ENCODE data around the gene HLA-DMA. TPM values are rescaled to one million over a fixed set of nuclear protein-coding genes. Genes with fewer than 3 reads are reported as not detected.
A peak's percentile ranks its signal among the peaks of the same experiment; 100 is the strongest.

The HLA-DMA gene
- total RNA-seq, 1 experiment from 2014 or later, result 22.1 TPM

GRCh38 chr6:32989368-32989767, 36.5 kb upstream of the HLA-DMA start:
- CTCF ChIA-PET, result interaction anchor here (0.6 kb wide), 1 partner anchor 419 kb away, joined by 3 read pairs; no protein-coding TSS in a partner anchor
- H3F3A ChIP-seq (ENCODE audit: insufficient read depth, low read depth), result peaks cover 3% of the 10 kb centered on the region; the same call in 1 of the 2 replicates
- intact Hi-C loops (cut with micrococcal nuclease; ENCODE audit: unreplicated experiment), result no loop called here
- no peak overlapping the region for H3K27ac ChIP-seq
- no peaks in the 10 kb centered on the region for H3K36me3 ChIP-seq (ENCODE audit: low read depth)
- H3K9me3 ChIP-seq (ENCODE audit: insufficient read depth, low read depth), result no peaks in the 10 kb centered on the region
- H3K79me2 ChIP-seq (ENCODE audit: low read depth), result no peaks in the 10 kb centered on the region
- POLR2A ChIA-PET (ENCODE audit: unreplicated experiment), result interaction anchor here (0.7 to 1.3 kb wide), 2 partner anchors 18 to 89 kb away, joined by 3 to 5 read pairs; no protein-coding TSS in a partner anchor
- BruUV-seq (replicated peaks), result no TSS peak
- H3K9me2 ChIP-seq (ENCODE audit: insufficient read depth), result no peaks in the 10 kb centered on the region
- H3K4me3 ChIP-seq, result no peak overlapping the region
- H3K4me2 ChIP-seq, result no peak overlapping the region
- no peaks in the 10 kb centered on the region; the same call in 1 of the 2 replicates for H4K20me1 ChIP-seq (ENCODE audit: insufficient read depth)
- H3K4me1 ChIP-seq (replicated peaks; ENCODE audit: insufficient read depth), result 0 out of 2 replicates have a peak, but pooled peaks cover 3% of the 10 kb centered on the region
- H3K27me3 ChIP-seq (ENCODE audit: insufficient read depth, low read depth), result peaks cover 52% of the 10 kb centered on the region
- DNase-seq, result no peak
- no peak for TF ChIP-seq CTCF (conservative IDR thresholded peaks at IDR 0.05)
- no peak for TF ChIP-seq EZH2 (IDR thresholded peaks at IDR 0.05; ENCODE audit: low read depth)
- H2AFZ ChIP-seq, result no peak overlapping the region

DNA sequence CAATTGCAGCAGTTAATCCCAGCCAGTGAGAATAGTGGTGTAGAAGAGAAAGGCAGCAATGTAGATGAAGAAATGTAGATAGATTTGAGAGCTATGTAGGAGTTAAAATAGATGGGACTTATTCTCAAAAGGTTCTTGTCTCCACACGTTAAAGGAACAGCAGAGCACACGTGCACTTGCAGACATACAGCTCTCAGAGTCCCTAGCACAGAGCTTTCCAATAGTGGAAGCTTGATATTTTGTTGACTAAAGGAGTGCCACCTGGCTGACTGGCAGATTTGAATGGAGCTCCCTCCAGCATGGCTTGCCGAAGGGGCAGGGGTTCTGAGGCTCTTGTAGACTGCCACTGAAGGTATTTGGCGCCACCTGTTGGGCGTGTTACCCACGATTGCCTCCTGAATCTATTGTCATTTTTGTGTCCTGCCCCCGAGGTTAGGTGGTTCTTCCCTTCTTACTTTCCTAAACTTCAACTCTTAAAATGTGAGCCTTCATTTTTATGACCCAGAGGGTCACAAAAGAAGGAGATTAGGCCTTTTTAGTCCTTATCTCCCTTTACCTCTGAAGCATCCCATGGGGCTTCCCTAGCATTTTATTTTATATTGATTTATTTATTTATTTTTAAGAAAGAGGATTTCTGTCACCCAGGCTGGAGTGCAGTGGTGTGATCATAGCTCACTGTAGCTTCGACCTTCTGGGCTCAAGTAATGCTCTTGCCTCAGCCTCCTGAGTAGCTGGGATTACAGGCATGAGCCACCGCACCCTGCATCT, 31.9 kb upstream of the HLA-DMA start:
- Histone ChIP-seq H3K27me3 (ENCODE audit: insufficient read depth, low read depth) (0 out of 2 replicates have a peak, but pooled peaks cover 18% of the 10 kb centered on the region), H3K9me2 (ENCODE audit: insufficient read depth) (no peaks in the 10 kb centered on the region), H3K79me2 (ENCODE audit: low read depth) (0 out of 2 replicates have a peak, but pooled peaks cover 2% of the 10 kb centered on the region), H3K4me1 (replicated peaks; ENCODE audit: insufficient read depth) (0 out of 2 replicates have a peak, but pooled peaks cover 4% of the 10 kb centered on the region), H3K27ac (no peak overlapping the region), H3F3A (ENCODE audit: insufficient read depth, low read depth) (peaks cover 49% of the 10 kb centered on the region), H3K9me3 (ENCODE audit: insufficient read depth, low read depth) (no peaks in the 10 kb centered on the region), H4K20me1 (ENCODE audit: insufficient read depth) (peaks cover 33% of the 10 kb centered on the region), H3K4me2 (0 out of 2 replicates have a peak overlapping the region, but pooled peaks have one; percentile 12), H3K4me3 (no peak overlapping the region), H3K36me3 (ENCODE audit: low read depth) (peaks cover 16% of the 10 kb centered on the region), H2AFZ (no peak overlapping the region)
- ChIA-PET POLR2A (ENCODE audit: unreplicated experiment) (interaction anchor here (0.6 to 1.8 kb wide), 9 partner anchors 11 to 288 kb away, joined by 3 to 20 read pairs (median 3); partner anchors contain the start of gene TAP2), CTCF (interaction anchor here (0.6 to 2.5 kb wide), 19 partner anchors 10 to 1014 kb away, joined by 3 to 31 read pairs (median 4); partner anchors contain the start of genes BRD2, HLA-DMA, HLA-DMB and HLA-DQB1)
- intact Hi-C loops (cut with micrococcal nuclease; ENCODE audit: unreplicated experiment), result loop anchor here (1.0 to 2.0 kb wide), 3 partner anchors 52 to 146 kb away; partner anchors contain the start of gene TAP2
- no TSS peak for BruUV-seq (replicated peaks)
- DNase-seq, result peak; percentile 85
- peak; percentile 89 for TF ChIP-seq CTCF (conservative IDR thresholded peaks at IDR 0.05)
- TF ChIP-seq EZH2 (IDR thresholded peaks at IDR 0.05; ENCODE audit: low read depth), result no peak

GRCh38 chr6:32983964-32984621, 31.2 kb upstream of the HLA-DMA start:
- H3K4me3 ChIP-seq, result no peak overlapping the region
- H3K9me2 ChIP-seq (ENCODE audit: insufficient read depth), result no peaks in the 10 kb centered on the region
- 0 out of 2 replicates have a peak overlapping the region, but pooled peaks have one; percentile 12 for H3K4me2 ChIP-seq
- H3K4me1 ChIP-seq (replicated peaks; ENCODE audit: insufficient read depth), result 0 out of 2 replicates have a peak, but pooled peaks cover 4% of the 10 kb centered on the region
- TF ChIP-seq EZH2 (IDR thresholded peaks at IDR 0.05; ENCODE audit: low read depth) (no peak), CTCF (conservative IDR thresholded peaks at IDR 0.05) (no peak)
- POLR2A ChIA-PET (ENCODE audit: unreplicated experiment), result interaction anchor here (0.6 to 1.8 kb wide), 8 partner anchors 11 to 288 kb away, joined by 3 to 20 read pairs (median 4); partner anchors contain the start of gene TAP2
- BruUV-seq (replicated peaks), result no TSS peak
- CTCF ChIA-PET, result interaction anchor here (0.5 to 2.5 kb wide), 19 partner anchors 9 to 317 kb away, joined by 3 to 31 read pairs (median 4); partner anchors contain the start of genes BRD2, HLA-DMA, HLA-DMB and HLA-DQB1
- H3K27me3 ChIP-seq (ENCODE audit: insufficient read depth, low read depth), result 0 out of 2 replicates have a peak, but pooled peaks cover 16% of the 10 kb centered on the region
- no peak overlapping the region for H2AFZ ChIP-seq
- H3K27ac ChIP-seq, result no peak overlapping the region
- peaks cover 23% of the 10 kb centered on the region for H3K36me3 ChIP-seq (ENCODE audit: low read depth)
- peaks cover 56% of the 10 kb centered on the region for H3F3A ChIP-seq (ENCODE audit: insufficient read depth, low read depth)
- intact Hi-C loops (cut with micrococcal nuclease; ENCODE audit: unreplicated experiment), result loop anchor here (1.0 to 2.0 kb wide), 2 partner anchors 99 to 145 kb away; partner anchors contain the start of gene TAP2
- no peak for DNase-seq
- H3K79me2 ChIP-seq (ENCODE audit: low read depth), result peaks cover 8% of the 10 kb centered on the region; the same call in 1 of the 2 replicates
- peaks cover 40% of the 10 kb centered on the region for H4K20me1 ChIP-seq (ENCODE audit: insufficient read depth)
- no peaks in the 10 kb centered on the region for H3K9me3 ChIP-seq (ENCODE audit: insufficient read depth, low read depth)

Measured in PC-9 (cell line).